Peyer's patch (tissue), 4 donors: ENCODE data around the gene SIK2. TPM values are rescaled to one million over a fixed set of nuclear protein-coding genes. Genes with fewer than 3 reads are reported as not detected.
A peak's percentile ranks its signal among the peaks of the same experiment; 100 is the strongest.

Experiments
- DNase-seq, 3 donors: peaks; one replicate each; pipeline ENCODE4 v3.0.0-alpha.2; 2017 to 2019
- H3K27ac ChIP-seq, 4 donors: fragments of 200-600 bp; sonication (generic); one replicate each; pipeline ENCODE4 v1.5.1; 2016 to 2019
- H3K27me3 ChIP-seq, 2 donors: fragments of 200-600 bp; sonication (generic); one replicate each; pipeline ENCODE4 v1.5.1; 2019
- H3K36me3 ChIP-seq, 3 donors: fragments of 200-600 bp; sonication (generic); one replicate each; pipeline ENCODE4 v1.5.1; 2016 to 2019
- H3K4me1 ChIP-seq, 4 donors: fragments of 200-600 bp; sonication (generic); one replicate each; pipeline ENCODE4 v1.5.1; 2016 to 2019
- H3K4me3 ChIP-seq, 4 donors: fragments of 200-600 bp; sonication (generic); 1 replicate in 3 of 4; 2 replicates in 1 of 4; pipeline ENCODE4 v1.5.1; 2016 to 2019; ENCODE audit warnings: mild to moderate bottlenecking in 1 of 4
- H3K9me3 ChIP-seq, 4 donors: fragments of 200-600 bp; sonication (generic); one replicate each; pipeline ENCODE4 v1.5.1; 2016 to 2019; ENCODE audit warnings: mild to moderate bottlenecking in 1 of 4
- POLR2A ChIP-seq, 2 donors: fragments of 450-650 bp; IDR thresholded peaks; one replicate each; pipeline ENCODE4 v1.5.1; 2017; ENCODE audit warnings: antibody characterized with exemption in 2 of 2, mild to moderate bottlenecking in 2 of 2, moderate library complexity in 2 of 2
- total RNA-seq, 4 donors: library from RNA; depleted of rRNA; stranded (reverse); fragments of >200 nt; gene quantifications; one replicate each; pipeline ENCODE4 v1.1.0, GENCODE V29; 2016
- TF ChIP-seq, protein P1 (sequence below), 6 experiments: fragments of 450-650 bp in 4 of 6; fragments of 200-600 bp in 2 of 6; sonication (generic) in 1 of 6; IDR thresholded peaks; one replicate each; pipeline ENCODE4 v1.5.1; 2017 to 2019; ENCODE audit warnings: antibody characterized with exemption in 6 of 6, mild to moderate bottlenecking in 3 of 6, moderate library complexity in 1 of 6

The SIK2 gene
- total RNA-seq, 4 donors from 2014 or later = 12.4 to 16.3 (median 14.4) TPM

DNA sequence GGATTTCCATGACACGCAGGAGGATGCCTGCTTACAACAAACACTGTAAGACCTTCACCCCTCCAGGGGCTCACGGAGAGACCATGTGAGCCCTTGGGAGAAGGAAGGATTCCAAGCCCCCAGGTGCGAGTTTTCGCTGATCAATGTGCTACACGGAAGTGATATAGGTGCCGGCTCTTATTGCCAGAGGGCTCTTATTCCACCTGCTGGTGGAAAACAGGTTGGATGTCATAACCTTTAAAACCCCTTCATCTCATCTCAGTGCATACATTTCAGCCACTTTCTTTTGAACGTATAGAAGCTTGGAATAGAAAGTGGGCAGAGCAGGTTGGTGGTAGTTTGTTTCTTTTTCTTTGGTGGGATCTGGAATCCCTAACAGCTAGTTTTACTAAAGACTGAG is 35.9 kb upstream of the SIK2 start:
- Histone ChIP-seq H3K4me1 (no peaks in the 10 kb centered on the region), H3K36me3 (no peaks in the 10 kb centered on the region), H3K27me3 (no peaks in the 10 kb centered on the region), H3K27ac (no peak overlapping the region), H3K9me3 (no peaks in the 10 kb centered on the region), H3K4me3 (no peak overlapping the region)
- no peak for TF ChIP-seq POLR2A (IDR thresholded peaks at IDR 0.05)
- TF ChIP-seq, protein P1, sequence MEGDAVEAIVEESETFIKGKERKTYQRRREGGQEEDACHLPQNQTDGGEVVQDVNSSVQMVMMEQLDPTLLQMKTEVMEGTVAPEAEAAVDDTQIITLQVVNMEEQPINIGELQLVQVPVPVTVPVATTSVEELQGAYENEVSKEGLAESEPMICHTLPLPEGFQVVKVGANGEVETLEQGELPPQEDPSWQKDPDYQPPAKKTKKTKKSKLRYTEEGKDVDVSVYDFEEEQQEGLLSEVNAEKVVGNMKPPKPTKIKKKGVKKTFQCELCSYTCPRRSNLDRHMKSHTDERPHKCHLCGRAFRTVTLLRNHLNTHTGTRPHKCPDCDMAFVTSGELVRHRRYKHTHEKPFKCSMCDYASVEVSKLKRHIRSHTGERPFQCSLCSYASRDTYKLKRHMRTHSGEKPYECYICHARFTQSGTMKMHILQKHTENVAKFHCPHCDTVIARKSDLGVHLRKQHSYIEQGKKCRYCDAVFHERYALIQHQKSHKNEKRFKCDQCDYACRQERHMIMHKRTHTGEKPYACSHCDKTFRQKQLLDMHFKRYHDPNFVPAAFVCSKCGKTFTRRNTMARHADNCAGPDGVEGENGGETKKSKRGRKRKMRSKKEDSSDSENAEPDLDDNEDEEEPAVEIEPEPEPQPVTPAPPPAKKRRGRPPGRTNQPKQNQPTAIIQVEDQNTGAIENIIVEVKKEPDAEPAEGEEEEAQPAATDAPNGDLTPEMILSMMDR (IDR thresholded peaks at IDR 0.05) = no peak
- DNase-seq = no peak

DNA sequence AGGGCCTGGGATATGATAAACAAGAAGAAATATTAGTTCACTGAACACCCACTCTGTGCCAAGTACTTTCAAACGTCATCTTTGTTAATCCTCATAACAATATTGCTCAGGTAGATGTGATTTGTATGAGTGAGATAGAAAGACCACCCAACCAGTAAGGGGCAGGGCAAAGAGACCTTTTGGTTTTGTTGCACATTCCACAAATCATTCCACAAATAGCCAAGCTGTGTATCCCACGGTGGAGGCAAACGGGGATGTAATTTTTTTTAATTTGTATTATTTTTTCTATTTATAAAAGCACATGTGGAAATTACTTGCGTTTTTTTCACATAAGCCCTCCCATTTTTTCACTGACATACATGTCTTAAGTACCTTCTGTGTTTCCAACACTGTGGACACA is 32.8 kb upstream of the SIK2 start:
- no peak for DNase-seq

DNA sequence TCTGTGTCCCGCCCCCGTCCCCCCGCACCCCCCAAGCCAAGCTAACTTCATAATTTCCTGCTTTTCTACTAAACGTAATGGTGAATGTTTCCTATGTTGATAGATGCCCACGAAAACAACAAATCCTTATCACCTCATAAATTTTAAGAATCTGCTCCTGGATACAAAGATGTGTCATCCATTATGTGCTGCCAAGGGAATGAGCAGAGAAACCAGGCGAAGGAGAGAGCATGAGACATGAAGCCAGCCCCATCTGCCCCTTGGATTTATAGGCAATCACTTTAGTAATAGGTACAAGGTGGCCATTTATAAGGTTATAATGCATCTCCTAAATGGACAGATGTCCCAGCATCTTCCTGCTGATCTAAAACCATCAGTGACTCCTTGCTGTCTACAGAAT is 31.5 kb upstream of the SIK2 start:
- H3K4me1 ChIP-seq = peaks cover 0 to 7% (median 0%) of the 10 kb centered on the region in 4 donors
- H3K4me3 ChIP-seq = no peak overlapping the region
- H3K27me3 ChIP-seq = no peaks in the 10 kb centered on the region
- no peaks in the 10 kb centered on the region for H3K9me3 ChIP-seq
- peak overlapping the region in 1 of 4 donors; percentile 13 for H3K27ac ChIP-seq
- TF ChIP-seq, protein P1 (IDR thresholded peaks at IDR 0.05) = no peak
- TF ChIP-seq POLR2A (IDR thresholded peaks at IDR 0.05) = no peak
- no peak for DNase-seq
- H3K36me3 ChIP-seq = no peaks in the 10 kb centered on the region

More for the DNA sequence above, 32.8 kb upstream of the SIK2 start:
- no peaks in the 10 kb centered on the region for H3K9me3 ChIP-seq
- H3K27me3 ChIP-seq = no peaks in the 10 kb centered on the region
- no peaks in the 10 kb centered on the region for H3K36me3 ChIP-seq
- H3K4me3 ChIP-seq = no peak overlapping the region
- peaks cover 0 to 7% (median 0%) of the 10 kb centered on the region in 4 donors for H3K4me1 ChIP-seq
- H3K27ac ChIP-seq = no peak overlapping the region
- TF ChIP-seq, protein P1 (IDR thresholded peaks at IDR 0.05) = no peak
- no peak for TF ChIP-seq POLR2A (IDR thresholded peaks at IDR 0.05)

DNA sequence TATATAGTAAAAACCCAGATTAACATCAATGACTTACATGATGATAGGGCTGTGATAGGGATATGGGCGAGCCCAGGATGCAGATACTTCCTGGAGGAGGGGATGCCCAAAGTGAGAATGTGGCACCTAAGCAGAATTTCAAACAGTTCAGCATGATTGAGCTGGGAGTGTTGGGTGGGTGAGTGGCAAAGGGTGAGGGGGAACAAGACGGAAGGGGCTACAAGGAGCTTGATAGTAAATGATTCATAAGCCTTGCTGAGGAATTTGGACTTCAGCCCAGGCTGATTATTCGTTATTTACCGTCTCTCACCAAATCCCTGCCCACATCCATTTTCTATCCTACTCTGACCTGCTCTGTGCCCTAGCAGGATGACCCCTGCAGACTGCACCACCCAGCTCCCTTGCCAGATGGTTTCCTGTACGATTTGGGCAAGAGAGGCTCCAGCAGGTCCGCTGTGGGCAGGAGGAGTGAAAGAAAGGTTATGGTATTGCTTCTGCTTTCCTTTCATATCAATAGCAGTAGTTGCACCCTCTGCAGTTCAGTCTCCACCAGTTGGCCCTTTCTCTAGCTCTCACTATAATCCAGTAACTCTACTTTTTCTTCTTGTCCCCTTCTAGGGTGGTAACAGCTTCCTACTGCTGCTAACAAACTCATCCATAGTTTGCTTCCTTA is 30.3 kb upstream of the SIK2 start:
- TF ChIP-seq, protein P1 (IDR thresholded peaks at IDR 0.05) = no peak
- no peak for TF ChIP-seq POLR2A (IDR thresholded peaks at IDR 0.05)
- Histone ChIP-seq H3K36me3 (no peaks in the 10 kb centered on the region), H3K4me3 (no peak overlapping the region), H3K4me1 (peaks cover 0 to 7% (median 0%) of the 10 kb centered on the region in 4 donors), H3K9me3 (no peaks in the 10 kb centered on the region), H3K27ac (no peak overlapping the region), H3K27me3 (no peaks in the 10 kb centered on the region)
- DNase-seq = no peak

DNA sequence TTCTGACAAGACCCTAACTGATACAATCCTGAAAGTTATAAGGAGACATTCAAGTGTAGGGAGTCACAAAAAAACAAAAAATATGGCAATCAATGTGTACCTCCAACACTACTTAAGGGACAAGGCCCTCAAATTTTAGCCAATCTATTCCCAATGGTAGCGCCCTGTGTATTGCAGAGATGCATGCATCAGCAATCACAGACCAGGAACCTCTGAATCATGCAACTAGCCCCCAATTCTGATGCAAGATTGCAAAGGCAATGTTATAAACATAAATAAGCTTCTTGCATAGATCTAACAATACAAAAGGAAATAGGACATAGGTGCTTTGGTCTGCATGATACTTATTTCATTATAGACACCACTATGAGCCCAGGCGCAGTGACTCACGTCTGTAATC is 29.7 kb upstream of the SIK2 start:
- no peak for DNase-seq
- Histone ChIP-seq H3K27ac (no peak overlapping the region), H3K36me3 (no peaks in the 10 kb centered on the region), H3K4me3 (no peak overlapping the region), H3K4me1 (peaks cover 0 to 7% (median 0%) of the 10 kb centered on the region in 4 donors), H3K9me3 (no peaks in the 10 kb centered on the region), H3K27me3 (no peaks in the 10 kb centered on the region)
- TF ChIP-seq, protein P1 (IDR thresholded peaks at IDR 0.05) = no peak
- TF ChIP-seq POLR2A (IDR thresholded peaks at IDR 0.05) = no peak
